ENCODE results near the gene ACVR1B. TPM values are rescaled to one million over a fixed set of nuclear protein-coding genes. Genes with fewer than 3 reads are reported as not detected.

The ACVR1B gene
- total and polyA plus RNA-seq, 2 of the 8 experiments (the other 6 are each of a cell fraction or from before 2014, with no cell fraction given) = 16.0 to 19.2 TPM

GRCh38 chr12:52024845-52025230 is 73.3 kb downstream of the ACVR1B start (continued):
- TF ChIP-seq CHD7 (IDR thresholded peaks at IDR 0.05; ENCODE audit: insufficient replicate concordance, low read length) (no peak), GABPA (IDR thresholded peaks at IDR 0.05; ENCODE audit: borderline replicate concordance, insufficient read depth, low read length) (no peak), JUND (IDR thresholded peaks at IDR 0.05; ENCODE audit: low read length) (no peak), EGR1 (IDR thresholded peaks at IDR 0.05; ENCODE audit: borderline replicate concordance, low read depth, low read length) (no peak), SP4 (IDR thresholded peaks at IDR 0.05; ENCODE audit: low read length) (no peak), SIN3A (conservative IDR thresholded peaks at IDR 0.05 in 1 of 2, IDR thresholded peaks at IDR 0.05 in 1 of 2; ENCODE audit: low read depth in 1 of 2, low read length in 2 of 2) (no peak), RXRA (IDR thresholded peaks at IDR 0.05; ENCODE audit: insufficient read depth, low read depth, low read length) (no peak), TAF7 (optimal IDR thresholded peaks at IDR 0.05; ENCODE audit: borderline replicate concordance, low read depth, low read length) (no peak)
